Pons (tissue), 1 donor: ENCODE measurements around the gene PFAS.

ENCODE experiments used
- DNase-seq: peaks from one replicate; pipeline ENCODE4 v3.0.0-alpha.2; 2016; ENCODE audit warnings: low spot score

PFAS gene

GRCh38 chr17:8268550-8269298, 19.6 kb downstream of the PFAS start:
- no peak for DNase-seq

GRCh38 chr17:8272421-8272820, 23.3 kb downstream of the PFAS start:
- DNase-seq = no peak

GRCh38 chr17:8273884-8274444, 24.9 kb downstream of the PFAS start:
- no peak for DNase-seq

- DNase-seq = no peak
Observed at GRCh38 chr17:8274816-8275215, 25.7 kb downstream of the PFAS start.

GRCh38 chr17:8275421-8276290, 26.6 kb downstream of the PFAS start:
- DNase-seq = no peak

GRCh38 chr17:8277317-8277716, 28.2 kb downstream of the PFAS start:
- no peak for DNase-seq

- no peak for DNase-seq
Observed at GRCh38 chr17:8282345-8282744, 33.3 kb downstream of the PFAS start.

- no peak for DNase-seq
Observed at GRCh38 chr17:8283356-8283755, 34.3 kb downstream of the PFAS start.

- no peak for DNase-seq
Observed at GRCh38 chr17:8284126-8284525, 35.0 kb downstream of the PFAS start.

- no peak for DNase-seq
Observed at GRCh38 chr17:8285270-8286181, 36.4 kb downstream of the PFAS start.

- no peak for DNase-seq
Observed at GRCh38 chr17:8287651-8288335, 38.7 kb downstream of the PFAS start.

GRCh38 chr17:8288336-8289102, 39.4 kb downstream of the PFAS start, which contains the start of gene RANGRF:
TSS of gene RANGRF (plus strand) at chr17:8288670. CDS start at chr17:8288789, 119 bp downstream.
- DNase-seq = peak; percentile 90

GRCh38 chr17:8289103-8289397, 40.0 kb downstream of the PFAS start:
- DNase-seq = no peak

- no peak for DNase-seq
Observed at GRCh38 chr17:8290043-8290442, 41.0 kb downstream of the PFAS start.

- DNase-seq = no peak
Observed at GRCh38 chr17:8292639-8293395, 43.7 kb downstream of the PFAS start.

- DNase-seq = no peak
Observed at GRCh38 chr17:8294361-8294760, 45.3 kb downstream of the PFAS start.

GRCh38 chr17:8294814-8295316, 45.8 kb downstream of the PFAS start:
- DNase-seq = no peak

GRCh38 chr17:8300226-8300625, 51.1 kb downstream of the PFAS start:
- DNase-seq = no peak

- DNase-seq = peak; percentile 76
Observed at GRCh38 chr17:8300627-8301242, 51.6 kb downstream of the PFAS start.
